GM12801 (cell line): ENCODE results near the gene AKR7A3.

Experiments
- TF ChIP-seq, protein P1 (sequence below): IDR thresholded peaks from one replicate; pipeline ENCODE4 v1.5.1; 2011; ENCODE audit warnings: control low read depth; ENCODE audit not compliant: insufficient read length; ENCODE audit errors: extremely low read depth

The AKR7A3 gene

GRCh38 chr1:19311503-19311930 lies 22.9 kb upstream of the AKR7A3 start:
- TF ChIP-seq, protein P1, sequence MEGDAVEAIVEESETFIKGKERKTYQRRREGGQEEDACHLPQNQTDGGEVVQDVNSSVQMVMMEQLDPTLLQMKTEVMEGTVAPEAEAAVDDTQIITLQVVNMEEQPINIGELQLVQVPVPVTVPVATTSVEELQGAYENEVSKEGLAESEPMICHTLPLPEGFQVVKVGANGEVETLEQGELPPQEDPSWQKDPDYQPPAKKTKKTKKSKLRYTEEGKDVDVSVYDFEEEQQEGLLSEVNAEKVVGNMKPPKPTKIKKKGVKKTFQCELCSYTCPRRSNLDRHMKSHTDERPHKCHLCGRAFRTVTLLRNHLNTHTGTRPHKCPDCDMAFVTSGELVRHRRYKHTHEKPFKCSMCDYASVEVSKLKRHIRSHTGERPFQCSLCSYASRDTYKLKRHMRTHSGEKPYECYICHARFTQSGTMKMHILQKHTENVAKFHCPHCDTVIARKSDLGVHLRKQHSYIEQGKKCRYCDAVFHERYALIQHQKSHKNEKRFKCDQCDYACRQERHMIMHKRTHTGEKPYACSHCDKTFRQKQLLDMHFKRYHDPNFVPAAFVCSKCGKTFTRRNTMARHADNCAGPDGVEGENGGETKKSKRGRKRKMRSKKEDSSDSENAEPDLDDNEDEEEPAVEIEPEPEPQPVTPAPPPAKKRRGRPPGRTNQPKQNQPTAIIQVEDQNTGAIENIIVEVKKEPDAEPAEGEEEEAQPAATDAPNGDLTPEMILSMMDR, result no peak

DNA sequence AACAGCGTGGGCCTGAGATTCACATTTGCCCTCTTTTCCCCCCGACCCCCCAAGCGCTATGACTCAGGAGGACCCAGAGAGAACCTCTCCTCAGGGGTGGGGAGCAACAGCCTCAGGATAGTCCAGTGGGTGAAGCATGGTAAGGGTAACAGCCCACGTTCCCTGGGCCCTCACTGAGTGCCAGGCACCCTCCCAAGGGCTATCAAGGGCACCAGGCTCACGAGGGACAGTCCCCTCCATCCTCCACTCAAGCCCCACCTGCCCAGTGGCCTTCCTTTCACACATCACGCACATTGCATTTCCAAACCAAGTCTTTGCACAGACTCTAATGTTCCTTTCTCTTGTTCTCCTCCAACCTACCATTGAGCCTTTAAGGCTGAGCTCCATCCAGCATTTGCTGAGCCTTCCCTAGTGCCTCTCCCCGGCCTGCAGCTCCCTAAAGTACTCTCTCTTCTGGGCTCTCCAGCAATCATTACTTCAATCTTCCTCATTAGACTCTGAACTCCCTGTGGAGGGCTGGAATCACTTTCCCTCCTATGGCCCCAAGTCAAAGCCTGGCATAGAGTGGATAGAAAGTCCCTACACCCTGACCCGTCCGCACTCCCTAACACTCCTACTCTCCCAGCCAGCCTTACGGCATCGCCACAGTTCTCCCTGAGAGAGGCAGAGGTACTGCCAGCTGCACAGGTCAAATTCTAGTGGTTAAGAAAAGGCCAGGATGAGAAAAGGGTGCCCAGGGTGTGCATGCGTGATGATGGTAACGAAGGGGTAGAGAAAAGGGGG lies 22.3 kb upstream of the AKR7A3 start:
- TF ChIP-seq, protein P1, result no peak

- TF ChIP-seq, protein P1, result no peak
Observed at GRCh38 chr1:19310061-19310460, 21.5 kb upstream of the AKR7A3 start.

DNA sequence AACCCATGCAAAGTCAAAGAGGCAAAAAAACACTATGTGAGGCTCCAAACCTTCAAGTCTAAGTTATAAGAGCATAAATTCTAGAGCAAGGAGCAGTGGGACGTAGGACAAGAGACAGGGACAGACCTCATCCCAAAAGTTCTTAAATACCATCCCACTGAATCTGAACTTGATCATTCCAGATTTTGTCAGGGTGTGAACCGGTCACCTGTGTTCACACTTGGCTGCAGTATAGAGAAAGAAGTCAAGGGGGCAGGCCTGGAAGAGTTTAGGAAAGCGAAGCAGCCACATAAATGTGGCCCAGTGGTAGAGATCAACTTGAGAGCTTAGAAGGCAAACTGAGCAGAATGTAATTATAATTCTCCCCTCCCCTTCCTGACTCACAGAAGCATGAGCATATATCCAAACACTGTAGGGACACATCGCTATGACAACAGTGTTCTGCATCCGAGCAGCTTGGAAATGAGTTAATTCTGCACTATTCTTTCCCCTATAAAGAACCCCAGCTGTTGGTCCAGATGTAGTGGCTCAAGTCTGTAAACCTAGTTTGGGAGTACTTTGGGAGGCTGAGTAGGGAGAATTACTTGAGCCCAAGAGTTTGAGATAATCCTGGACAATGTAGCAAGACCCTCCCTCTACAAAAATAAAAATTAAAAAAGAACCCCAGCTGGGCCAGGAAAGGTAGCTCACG lies 20.7 kb upstream of the AKR7A3 start:
- TF ChIP-seq, protein P1, result no peak

- TF ChIP-seq, protein P1, result no peak
Observed at GRCh38 chr1:19308509-19308907, 19.9 kb upstream of the AKR7A3 start.

DNA sequence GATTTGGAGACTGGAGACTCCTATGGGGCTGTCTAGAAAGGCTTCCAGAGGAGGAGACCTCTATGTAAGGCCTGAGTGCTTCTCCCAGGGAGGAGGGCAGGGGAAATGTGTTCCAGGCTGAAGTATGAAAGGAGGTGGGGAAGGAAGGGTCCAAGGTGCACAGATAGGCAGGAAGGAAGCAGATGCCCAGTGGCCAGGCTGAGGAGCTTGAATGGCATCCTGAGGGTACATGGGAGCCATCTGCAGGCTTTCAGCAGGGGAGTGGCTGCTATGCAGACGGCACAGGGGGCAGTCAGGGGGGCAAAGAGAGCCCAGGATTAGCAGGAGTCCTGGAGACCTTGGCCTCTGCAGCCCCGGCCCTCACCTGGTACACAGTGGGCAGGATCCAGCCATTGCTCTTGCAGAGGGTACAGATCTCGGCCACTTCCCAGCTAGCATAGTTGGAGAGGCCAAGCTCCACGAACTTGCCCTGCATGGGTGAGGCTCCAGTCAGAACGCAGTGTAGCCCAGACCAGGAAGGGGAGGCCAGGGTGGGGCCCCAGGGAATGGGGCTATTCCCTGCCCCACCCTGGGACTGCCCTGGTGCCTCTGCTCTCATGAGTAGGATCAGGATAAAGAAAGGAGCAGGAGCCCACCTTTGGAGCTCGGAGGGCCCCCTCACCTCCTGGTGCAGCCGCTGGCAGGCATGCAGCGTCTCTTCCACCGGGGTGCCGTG lies 19.4 kb upstream of the AKR7A3 start:
- TF ChIP-seq, protein P1, result no peak

- TF ChIP-seq, protein P1, result no peak
Observed at GRCh38 chr1:19306941-19307340, 18.4 kb upstream of the AKR7A3 start.
